ENCODE results near the gene CS.
"Not testable (repeated sequence)": the region's sequence is repeated elsewhere in the genome, so short reads cannot be mapped to it uniquely, and the experiment has no call there.

Gene CS

DNA sequence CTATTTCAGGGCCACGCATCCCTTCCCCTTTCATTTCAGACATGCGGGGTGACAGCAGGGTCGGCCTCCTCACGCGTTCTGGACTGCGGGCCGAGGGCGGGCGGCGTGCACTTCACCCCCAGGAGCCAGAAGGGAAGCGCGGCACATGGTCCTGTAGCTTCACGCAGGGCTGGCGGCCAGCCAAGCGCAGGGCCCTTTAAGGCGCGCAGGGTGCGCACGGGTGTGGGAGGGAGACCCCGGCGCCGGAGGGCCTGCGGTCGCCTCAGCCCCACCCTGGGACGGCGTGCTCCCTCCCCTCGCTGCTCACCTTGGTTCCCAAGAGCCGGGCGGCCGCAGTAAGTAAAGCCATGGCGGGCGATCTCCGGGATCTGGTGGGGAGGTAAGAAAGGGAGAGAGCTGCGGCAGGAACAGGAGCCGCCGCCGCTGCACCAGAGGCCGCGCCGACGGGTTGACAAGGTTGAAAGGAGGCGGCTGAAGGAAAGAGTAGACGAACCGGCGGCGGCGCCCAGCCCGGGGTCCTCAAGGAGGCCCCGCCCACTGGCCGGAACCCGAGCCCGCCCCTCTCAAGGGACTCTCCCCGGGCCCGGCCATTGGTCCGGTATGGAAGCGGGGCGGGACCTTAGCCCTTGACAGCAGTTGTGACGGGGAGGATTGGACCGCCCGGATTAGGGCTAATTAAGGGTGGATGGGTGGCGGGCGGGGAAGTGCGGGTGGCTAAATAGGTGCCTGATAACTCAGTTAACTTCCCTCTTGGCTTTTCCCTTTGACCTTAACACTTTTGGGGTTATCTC, at the start of gene CS:
TSS of gene CS (minus strand) at position 478 of the 791 bp plus-strand sequence. CDS start at position 349, 129 bp downstream.
- peak; percentile 99 for DNase-seq

DNA sequence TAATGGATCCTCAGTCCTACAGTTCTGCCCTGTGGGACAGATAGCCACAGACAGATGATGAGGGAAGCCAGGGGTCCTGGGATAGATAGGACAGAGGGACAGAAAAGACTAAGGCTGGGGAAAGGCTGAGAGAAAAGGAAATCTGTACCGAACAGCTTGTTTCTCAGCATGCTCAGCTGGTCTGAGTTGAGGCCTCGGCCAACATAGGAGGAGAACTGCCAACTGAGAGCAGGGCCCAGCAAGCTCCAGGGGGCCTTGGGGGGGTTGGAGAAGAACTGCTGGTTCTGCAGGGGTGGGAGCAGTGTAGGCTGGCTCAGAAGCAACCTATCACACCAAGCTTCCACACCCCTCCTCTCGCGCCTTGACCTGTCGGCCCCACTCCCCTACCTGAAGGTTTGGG, 48.6 kb upstream of the CS start:
- no peak for DNase-seq

DNA sequence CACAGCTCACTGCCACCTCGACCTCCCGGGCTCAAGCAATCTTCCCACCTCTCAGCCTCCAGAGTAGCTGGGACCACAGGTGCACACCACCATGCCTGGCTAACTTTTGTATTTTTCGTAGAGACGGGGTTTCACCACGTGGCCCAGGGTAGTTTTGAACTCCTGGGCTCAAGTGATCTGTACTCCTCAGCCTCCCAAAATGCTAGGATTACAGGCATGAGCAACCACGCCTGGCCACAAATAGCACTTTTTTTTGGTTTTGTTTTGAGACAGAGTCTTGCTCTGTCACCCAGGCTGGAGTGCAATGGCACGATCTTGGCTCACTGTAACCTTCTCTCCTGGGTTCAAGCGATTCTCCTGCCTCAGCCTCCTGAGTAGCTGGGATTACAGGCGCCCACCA, 47.1 kb upstream of the CS start:
- not testable (repeated sequence) for DNase-seq

DNA sequence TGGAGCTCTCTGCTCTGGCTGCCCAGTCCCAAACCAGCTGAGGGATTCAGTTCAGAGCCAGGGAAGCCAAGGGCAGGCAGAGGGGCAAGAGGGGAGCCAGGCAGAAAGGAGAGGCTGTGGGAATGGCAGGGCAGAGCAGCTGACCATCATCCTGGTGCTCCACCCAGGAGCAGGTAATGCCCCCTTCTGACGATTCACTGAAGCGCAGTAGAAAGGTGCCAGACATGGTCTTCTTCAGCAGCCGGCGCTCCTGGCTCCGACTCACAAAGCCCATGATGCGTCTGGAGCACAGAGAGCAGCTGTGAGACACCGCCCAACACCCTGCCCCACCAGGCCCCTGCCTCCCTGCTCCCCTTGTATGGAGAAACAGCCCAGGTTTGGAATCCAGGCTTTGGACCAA, 46.5 kb upstream of the CS start:
- DNase-seq = no peak

DNA sequence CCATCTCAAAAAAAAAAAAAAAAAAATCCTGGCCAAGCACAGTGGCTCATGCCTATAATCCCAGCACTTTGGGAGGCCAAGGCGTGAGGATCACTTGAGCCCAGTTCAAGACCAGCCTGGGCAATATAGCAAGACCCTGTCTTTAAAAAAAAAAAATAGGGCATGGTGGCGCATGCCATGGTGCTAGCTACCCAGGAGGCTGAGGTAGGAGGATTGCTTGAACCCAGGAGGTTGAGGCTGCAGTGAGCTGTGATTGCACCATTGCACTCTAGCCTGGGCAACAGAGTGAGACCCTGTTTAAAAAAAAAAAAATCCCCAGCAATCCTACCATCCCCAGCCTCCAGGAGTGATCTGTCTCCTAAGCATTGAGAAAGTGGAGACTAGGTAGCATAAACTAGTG, 42.2 kb upstream of the CS start:
- DNase-seq = not testable (repeated sequence)

DNA sequence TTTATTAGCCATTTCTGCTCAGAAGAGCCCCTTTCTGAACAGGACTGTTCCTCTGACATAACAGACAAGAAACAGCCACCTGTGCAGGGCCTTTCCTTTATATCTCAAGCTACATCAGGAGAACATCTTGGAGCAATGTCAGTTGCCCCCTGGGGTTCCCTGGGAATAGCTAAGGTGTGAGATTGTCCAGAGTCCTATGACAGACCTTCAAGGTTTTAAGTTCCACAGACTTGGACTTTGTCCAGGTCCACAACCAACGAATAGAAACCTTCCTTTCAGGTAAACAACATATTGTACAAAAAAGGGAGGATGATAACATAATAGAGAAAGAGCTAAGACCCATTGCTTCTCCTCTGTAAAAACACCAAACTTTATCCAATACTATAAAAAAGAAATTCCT, 41.5 kb upstream of the CS start:
- DNase-seq = no peak

DNA sequence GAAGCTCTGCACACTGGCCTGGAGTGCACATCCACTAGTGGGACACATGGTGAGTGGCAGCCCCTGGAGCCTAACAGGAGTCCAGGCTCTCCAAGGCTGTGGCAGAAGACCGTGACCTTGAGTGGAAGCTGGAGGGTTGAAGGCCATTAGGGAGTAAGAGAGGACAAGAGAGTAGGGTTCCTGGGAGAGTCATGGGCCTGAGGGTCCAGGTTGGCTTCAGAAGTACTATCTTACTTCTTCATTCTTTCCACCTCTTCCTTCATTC, 39.0 kb upstream of the CS start:
- DNase-seq = no peak

DNA sequence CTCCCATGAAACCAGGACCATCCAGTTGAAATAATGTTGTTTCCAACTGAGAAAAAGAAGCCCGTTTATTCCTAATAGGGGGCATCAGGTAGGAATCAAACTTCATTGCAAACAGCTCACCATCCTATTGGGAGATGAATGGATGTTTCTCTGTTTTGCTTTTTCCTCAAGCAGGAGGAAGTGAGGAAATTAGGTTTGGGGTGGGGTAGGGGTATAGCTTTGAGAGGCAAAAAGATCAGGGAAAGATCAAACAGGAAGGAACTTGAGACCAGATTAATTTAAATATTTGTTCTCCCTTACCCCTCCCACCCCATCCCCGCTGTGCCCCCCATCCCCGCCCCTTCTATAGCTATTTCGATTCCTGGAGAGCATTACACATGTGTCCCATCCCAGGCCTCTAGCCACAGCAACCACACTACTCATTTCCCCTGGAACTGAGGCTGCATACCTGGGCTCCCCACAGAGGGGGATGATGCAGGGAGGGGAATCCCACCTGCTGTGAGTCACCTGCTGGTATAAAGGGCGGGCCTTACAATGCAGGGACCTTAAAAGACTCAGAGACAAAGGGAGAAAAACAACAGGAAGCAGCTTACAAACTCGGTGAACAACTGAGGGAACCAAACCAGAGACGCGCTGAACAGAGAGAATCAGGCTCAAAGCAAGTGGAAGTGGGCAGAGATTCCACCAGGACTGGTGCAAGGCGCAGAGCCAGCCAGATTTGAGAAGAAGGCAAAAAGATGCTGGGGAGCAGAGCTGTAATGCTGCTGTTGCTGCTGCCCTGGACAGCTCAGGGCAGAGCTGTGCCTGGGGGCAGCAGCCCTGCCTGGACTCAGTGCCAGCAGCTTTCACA, 38.4 kb upstream of the CS start, which contains the start of gene IL23A:
TSS of gene IL23A (plus strand) at position 577 of the 850 bp plus-strand sequence. CDS start at position 738, 161 bp downstream.
- DNase-seq = peak; percentile 21

DNA sequence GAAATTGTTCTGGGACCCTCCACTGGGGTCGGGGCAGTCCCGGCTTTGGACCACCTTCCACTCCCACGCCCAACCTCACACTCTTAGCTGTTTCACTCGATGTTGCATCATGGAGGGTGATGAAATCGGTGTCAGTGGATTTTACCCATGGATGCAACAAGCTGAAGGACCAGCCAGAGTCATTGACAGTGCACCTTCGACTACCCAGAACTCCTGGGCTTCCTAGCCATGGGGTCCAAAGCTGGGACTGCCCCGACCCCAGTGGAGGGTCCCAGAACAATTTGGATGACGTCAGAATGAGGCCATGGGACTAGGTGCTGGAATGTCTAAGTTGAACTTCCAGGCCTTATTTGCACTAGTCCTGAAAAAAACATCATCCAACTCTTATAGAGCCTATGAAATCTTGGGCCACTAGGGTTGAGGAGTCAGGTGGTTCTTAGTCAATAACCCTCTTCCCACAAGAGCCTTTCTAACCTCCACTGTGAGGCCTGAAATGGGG, 37.7 kb upstream of the CS start:
- no peak for DNase-seq

DNA sequence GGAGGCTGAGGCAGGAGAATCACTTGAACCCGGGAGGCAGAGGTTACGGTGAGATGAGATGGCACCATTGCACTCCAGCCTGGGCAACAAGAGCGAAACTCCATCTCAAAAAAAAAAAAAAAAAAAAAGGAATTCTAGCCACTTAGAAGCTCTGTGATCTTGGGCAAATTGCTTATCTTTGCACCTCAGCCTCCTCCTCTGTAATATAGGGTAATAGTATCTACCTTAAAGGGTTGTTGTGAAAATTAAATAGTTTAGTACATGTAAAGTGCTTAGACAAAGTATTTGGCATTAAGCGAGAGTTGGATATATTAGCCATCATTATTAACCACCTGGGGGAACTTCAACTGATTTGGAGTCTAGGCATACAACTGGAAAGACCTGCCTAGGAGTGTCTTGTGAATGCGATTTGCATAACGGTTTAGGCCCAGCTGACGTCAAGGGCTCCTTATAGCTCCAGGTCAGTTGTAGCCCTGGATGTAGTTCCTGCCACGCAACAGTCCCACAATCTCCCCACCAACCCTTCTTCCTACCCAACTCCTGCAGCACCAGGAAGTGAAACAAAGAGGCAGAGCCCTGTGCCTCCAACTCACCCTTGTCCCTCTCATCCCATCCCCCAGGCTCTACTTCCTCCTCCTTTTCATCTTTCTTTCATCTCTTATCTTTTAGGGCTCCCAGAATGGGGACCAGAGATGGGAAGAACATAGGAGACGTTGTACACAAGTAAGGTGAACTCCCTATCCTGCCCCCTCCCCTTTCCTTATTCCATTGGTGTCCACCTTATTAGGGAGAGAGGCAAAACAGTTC, 36.4 kb upstream of the CS start:
- no peak for DNase-seq

DNA sequence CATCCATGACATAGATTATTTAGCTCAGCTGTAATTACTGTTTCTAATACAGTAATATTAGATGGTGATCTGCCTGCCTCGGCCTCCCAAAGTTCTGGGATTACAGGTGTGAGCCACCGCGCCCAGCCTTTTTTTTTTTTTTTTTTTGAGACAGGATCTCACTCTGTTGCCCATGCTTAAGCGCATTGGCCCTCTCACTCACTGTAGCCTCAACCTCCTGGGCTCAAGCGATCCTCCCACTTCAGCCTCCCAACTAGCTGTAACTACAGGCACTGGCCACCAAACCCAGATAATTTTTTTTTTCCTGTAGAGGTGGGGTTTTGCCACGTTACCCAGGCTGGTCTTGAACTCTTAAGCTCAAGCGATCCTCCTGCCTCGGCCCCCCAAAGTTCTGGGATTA, 35.4 kb upstream of the CS start:
- DNase-seq = not testable (repeated sequence)

DNA sequence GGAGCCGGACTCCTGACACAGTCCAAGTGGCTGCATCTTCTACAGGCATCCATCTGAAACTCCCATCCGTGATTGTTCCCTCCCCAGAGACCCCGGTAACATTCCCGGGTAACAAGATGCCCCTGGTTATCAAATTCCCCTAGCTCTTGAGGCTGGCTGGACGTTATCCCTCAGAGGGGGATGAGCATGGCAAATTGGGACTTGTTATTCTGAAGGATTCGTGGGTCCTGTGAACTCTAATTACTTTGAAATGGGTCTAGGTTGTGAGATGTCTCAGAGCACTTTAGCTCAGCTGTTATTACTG, 34.3 kb upstream of the CS start:
- no peak for DNase-seq

DNA sequence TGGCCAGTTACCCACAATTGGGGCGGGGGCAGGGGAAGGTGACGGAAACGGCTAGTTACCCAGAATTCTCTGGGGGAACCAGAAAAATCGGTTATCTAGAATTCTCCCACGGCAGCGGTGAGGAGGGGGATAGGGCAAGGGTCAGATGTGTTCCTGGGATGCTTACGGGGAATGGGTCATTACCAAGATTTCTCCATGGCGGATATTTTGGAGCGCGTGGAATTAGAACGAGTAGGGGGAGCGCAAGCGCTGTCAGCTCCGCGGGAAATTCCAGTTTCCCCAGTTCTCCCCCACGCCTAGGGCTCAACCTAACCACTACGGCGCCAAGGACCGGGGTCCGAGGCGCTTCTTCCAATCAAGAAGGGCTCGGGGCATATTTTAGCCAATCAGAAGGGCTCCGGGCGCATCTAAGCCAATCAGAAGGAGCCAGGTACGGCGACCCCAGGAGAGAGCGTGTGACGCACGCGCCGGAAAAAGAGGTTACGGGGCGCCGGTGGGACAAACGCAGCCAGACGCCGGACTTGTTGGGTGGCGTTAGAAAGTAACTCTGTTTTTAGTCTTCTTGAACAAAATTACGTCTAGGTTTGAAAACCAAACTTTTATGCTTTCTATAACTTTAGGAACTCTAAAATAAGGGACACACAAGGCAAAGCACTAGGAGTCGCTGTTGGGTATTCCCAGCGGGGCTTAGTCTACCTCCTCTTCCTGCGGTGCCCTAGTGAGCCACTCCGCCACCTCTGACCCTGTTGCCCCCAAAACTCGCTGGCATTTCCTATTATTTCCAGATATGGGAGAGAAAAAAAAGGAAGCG, 33.8 kb upstream of the CS start, which contains the start of gene PAN2:
TSS of gene PAN2 (minus strand) at position 322 of the 811 bp plus-strand sequence. CDS start 906 bp downstream, outside the sequence.
- DNase-seq = peak; percentile 99

DNA sequence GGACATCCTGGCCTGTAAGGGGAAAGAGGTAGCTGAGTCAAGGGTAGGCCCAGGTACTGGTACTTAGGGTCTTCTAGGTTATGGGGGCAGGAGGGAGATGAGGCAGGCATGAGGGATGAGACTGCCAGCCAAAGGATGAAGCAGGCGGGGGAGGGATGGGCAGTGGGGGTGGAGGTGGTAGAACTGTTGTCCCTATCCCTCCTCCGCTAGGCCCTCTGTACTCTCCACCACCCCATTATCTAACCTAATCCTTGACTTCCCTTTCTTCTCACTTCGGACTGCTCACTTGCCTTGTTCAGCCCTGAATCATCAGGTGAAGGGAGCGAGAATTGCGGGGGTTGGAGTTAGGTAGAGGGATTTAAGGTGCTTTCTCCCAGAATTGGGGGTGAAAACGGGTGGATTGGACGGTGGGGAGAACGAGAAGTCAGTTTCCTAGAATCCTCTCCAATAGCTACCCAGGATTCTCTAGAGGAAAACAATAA, 33.1 kb upstream of the CS start:
- DNase-seq = no peak

DNA sequence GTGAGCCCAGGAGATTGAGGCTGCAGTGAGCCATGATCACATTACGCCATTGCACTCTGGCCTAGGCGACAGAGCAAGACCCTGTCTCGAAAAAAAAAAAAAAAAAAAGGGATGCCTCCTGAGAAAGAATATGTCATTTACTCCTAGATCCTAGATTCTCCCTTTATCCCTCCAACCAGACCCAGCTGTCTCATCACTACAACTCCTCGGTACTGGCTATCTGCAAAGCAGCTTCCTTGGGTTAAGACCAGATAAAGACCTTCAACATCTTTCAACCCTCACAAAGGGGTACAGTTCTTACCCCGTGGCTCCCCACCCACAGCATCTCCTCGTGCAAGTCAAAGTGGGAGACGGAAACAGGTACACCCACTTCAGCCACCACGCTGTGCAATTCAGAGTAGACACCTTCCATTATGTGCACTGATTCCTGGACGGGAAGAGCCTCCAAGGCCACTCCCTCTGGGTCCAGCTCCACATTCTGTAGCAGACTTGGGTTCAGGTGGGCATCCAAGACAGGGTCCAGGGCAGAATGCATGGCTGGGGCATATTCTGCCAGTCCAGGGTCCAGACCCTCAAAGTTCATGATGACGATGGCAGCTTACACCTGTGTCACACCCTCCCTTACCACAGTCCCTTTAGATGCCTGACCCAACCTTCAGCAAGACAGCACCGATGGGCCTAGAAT, 32.5 kb upstream of the CS start:
- DNase-seq = no peak

DNA sequence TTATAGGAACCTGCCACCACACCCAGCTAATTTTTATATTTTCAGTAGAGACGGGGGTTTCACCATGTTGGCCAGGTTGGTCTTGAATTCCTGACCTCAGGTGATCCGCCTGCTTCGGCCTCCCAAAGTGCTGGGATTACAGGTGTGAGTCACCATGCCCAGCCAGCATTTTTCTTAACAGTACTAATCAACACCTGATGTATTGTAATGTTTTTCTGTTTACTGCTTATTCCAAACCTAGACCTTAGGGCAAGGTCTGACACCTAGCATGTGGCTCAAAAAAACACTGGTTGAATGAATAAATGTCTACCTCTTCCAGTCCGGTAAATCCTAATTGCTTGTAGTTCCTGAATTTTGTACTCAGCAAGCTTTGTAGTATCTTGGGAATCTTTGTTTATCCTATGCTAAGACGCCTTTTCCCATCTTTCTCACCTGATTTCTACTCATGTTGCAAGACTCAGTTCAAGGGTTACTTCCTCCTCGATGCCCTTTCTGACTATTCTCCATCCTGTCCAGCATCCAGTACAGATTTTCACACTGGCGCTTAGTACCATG, 30.9 kb upstream of the CS start:
- no peak for DNase-seq

DNA sequence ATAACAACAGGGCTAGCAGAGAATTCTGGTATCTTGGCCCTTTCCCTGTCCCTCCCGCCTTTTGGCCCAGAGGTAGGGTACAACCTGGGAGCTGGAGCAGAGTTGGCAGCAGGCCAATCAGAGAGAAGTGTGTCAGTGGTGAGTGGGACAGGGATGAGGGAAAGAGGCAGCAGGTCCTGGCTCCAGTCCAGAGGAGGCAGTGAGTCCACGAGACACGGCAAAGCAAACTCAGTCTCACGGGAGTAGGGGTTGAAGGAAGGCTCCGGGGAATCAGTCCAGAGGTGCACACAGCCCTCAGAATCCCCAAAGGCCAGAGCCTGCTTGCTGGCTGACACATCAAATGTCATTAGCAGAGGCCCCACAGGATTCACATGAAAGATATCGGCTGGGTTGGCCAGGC, 26.4 kb upstream of the CS start:
- DNase-seq = no peak

DNA sequence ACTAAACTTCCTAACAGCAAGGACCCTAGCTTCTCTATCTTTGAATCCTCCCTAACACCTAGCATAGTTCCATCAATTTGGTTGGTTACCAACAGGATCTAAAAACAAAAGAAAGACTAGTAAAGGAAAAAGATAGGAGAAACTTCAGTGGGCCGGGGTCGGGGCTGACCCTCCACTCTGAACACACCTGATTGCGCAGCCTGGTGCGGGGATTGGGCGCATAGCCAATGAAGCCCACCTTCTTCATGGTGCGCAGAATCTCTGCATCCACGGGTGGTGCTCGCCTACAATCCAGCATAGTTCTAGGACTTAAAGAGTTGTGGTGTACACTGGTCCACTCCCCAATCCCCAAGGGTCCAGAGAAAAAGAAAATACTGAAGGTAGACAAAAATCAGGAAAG, 26.0 kb upstream of the CS start:
- DNase-seq = no peak

DNA sequence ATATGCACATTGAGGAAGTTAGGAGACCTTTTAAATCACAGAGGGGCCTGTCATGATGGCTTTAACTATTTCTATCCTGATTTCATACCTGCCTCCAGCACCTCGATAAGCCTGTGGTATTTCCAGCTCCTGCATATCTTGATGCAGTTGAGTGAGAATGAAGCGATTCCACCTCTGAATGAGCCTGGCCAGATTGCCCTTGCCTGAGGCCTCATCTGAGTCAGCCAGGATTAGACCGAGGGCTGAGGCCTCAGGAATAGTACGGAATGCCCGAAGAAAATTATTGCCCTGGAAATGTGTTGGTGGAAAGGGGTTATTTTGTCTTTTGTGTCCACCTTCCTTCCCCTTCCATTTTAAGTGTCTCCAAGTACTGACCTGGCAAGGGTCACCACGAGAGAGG, 24.1 kb upstream of the CS start:
- no peak for DNase-seq

DNA sequence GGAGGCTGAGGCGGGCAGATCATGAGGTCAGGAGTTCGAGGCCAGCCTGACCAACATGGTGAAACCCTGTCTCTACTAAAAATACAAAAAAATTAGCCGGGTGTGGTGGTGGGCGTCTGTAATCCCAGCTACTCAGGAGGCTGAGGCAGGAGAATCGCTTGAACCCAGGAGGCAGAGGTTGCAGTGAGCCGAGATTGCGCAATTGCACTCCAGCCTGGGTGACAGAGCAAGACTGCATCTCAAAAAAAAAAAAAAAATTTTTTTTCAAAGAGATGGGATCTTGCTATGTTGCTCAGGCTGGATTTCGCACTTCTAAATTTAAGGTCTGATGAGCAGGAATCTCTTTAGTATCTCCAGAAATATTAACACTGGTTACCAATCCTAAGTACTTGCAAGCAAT, 21.5 kb upstream of the CS start:
- DNase-seq = not testable (repeated sequence)

DNA sequence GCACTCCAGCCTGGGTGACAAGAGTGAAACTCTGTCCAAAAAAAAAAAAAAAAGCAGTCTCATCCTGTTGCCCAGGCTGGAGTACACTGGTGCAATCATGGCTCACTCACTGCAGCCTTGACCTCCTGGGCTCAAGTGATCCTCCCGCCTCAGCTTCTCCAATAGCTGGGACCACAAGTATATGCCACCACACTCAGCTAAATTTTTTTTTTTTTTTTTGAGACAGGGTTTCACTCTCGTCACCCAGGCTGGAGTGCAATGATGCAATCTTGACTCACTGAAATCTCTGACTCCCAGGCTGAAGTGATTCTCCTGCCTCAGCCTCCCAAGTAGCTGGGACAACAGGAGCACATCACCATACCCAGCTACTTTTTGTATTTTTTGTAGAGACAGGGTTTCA, 20.9 kb upstream of the CS start:
- DNase-seq = peak; percentile 28

Data from fibroblast of skin of right biceps (primary cell).